Measurements from ENCODE around the gene VAMP5.
"Not testable (repeated sequence)": the region's sequence is repeated elsewhere in the genome, so short reads cannot be mapped to it uniquely, and the experiment has no call there.

Gene VAMP5

GRCh38 chr2:85539361-85540132, 44.7 kb upstream of the VAMP5 start:
- Histone ChIP-seq H3K36me3 (peaks cover 55% of the 10 kb centered on the region), H3K9me3 (no peaks in the 10 kb centered on the region), H3K27me3 (no peaks in the 10 kb centered on the region), H3K4me3 (ENCODE audit: low read depth, low read length) (peak overlapping the region; percentile 91), H3K4me1 (peaks cover 3% of the 10 kb centered on the region; the same call in 1 of the 2 replicates)
- peak; percentile 59 for DNase-seq
- no peak for TF ChIP-seq CTCF (IDR thresholded peaks at IDR 0.05; ENCODE audit: low read depth, low read length)

GRCh38 chr2:85540133-85540648, 44.0 kb upstream of the VAMP5 start:
- Histone ChIP-seq H3K4me1 (peaks cover 3% of the 10 kb centered on the region; the same call in 1 of the 2 replicates), H3K27me3 (no peaks in the 10 kb centered on the region), H3K4me3 (ENCODE audit: low read depth, low read length) (peak overlapping the region; percentile 91), H3K9me3 (no peaks in the 10 kb centered on the region), H3K36me3 (peaks cover 62% of the 10 kb centered on the region)
- DNase-seq: no peak
- no peak for TF ChIP-seq CTCF (IDR thresholded peaks at IDR 0.05; ENCODE audit: low read depth, low read length)

- no peaks in the 10 kb centered on the region for H3K27me3 ChIP-seq
- peaks cover 2% of the 10 kb centered on the region; the same call in 1 of the 2 replicates for H3K4me1 ChIP-seq
- no peak for TF ChIP-seq CTCF (IDR thresholded peaks at IDR 0.05; ENCODE audit: low read depth, low read length)
- peak overlapping the region; percentile 91 for H3K4me3 ChIP-seq (ENCODE audit: low read depth, low read length)
- H3K36me3 ChIP-seq: peaks cover 69% of the 10 kb centered on the region
- no peaks in the 10 kb centered on the region for H3K9me3 ChIP-seq
- DNase-seq: no peak
Measured at GRCh38 chr2:85541262-85541661, 43.0 kb upstream of the VAMP5 start.

- no peak for TF ChIP-seq CTCF (IDR thresholded peaks at IDR 0.05; ENCODE audit: low read depth, low read length)
- Histone ChIP-seq H3K27me3 (peaks cover 3% of the 10 kb centered on the region; the same call in 1 of the 2 replicates), H3K9me3 (no peaks in the 10 kb centered on the region), H3K36me3 (peaks cover 69% of the 10 kb centered on the region), H3K4me3 (ENCODE audit: low read depth, low read length) (peak overlapping the region; percentile 91), H3K4me1 (no peaks in the 10 kb centered on the region)
- no peak for DNase-seq
Measured at GRCh38 chr2:85541753-85542457, 42.3 kb upstream of the VAMP5 start.

- Histone ChIP-seq H3K36me3 (peaks cover 69% of the 10 kb centered on the region), H3K9me3 (no peaks in the 10 kb centered on the region), H3K27me3 (peaks cover 3% of the 10 kb centered on the region; the same call in 1 of the 2 replicates), H3K4me3 (ENCODE audit: low read depth, low read length) (peak overlapping the region; percentile 91), H3K4me1 (no peaks in the 10 kb centered on the region)
- TF ChIP-seq CTCF (IDR thresholded peaks at IDR 0.05; ENCODE audit: low read depth, low read length): no peak
- no peak for DNase-seq
Measured at GRCh38 chr2:85542777-85543176, 41.5 kb upstream of the VAMP5 start.

GRCh38 chr2:85544254-85544691, 40.0 kb upstream of the VAMP5 start:
- not testable (repeated sequence) for DNase-seq, H3K4me1 ChIP-seq
- H3K36me3 ChIP-seq: peaks cover 66% of the 10 kb centered on the region

GRCh38 chr2:85544915-85545779, 39.1 kb upstream of the VAMP5 start:
- not testable (repeated sequence) for DNase-seq; H3K9me3 ChIP-seq; H3K4me3 ChIP-seq (ENCODE audit: low read depth, low read length); H3K4me1 ChIP-seq; H3K27me3 ChIP-seq
- H3K36me3 ChIP-seq: peaks cover 58% of the 10 kb centered on the region

More at GRCh38 chr2:85544254-85544691, 40.0 kb upstream of the VAMP5 start:
- not testable (repeated sequence) for H3K27me3 ChIP-seq; H3K4me3 ChIP-seq (ENCODE audit: low read depth, low read length); H3K9me3 ChIP-seq

Measured in BE2C (cell line).